Jurkat, Clone E6-1 (cell line): Measurements from ENCODE around the gene AP2B1.
A peak's percentile ranks its signal among the peaks of the same experiment; 100 is the strongest.

Experiments used
- DNase-seq: peaks from one replicate; pipeline ENCODE4 v3.0.0-alpha.2; 2011; ENCODE audit warnings: low read depth, low spot score
- H3K4me3 ChIP-seq: 2 replicates; pipeline ENCODE4 v1.5.1; 2011; ENCODE audit warnings: mild to moderate bottlenecking, low read length, control low read depth, moderate library complexity

Gene AP2B1

DNA sequence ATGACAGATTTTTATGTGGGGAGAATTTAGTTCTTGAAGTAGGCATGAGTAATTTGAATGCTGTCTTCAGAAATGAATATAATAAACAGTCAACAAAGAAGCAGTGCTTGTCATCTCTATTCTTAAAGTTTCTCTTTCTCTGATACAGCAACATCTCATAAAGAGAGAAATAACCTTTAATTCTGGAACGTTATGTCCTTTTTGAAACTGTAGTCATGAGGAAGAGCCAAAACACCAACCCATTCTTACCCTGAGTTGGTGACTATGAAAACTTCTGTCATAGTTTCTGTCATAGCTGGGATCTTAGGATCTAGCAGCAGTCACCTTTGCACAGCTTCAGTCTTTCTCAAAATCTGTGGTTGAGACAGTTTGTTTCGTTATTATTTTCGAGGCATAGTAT is 129.1 kb downstream of the AP2B1 start:
- DNase-seq = no peak
- H3K4me3 ChIP-seq = no peak overlapping the region

DNA sequence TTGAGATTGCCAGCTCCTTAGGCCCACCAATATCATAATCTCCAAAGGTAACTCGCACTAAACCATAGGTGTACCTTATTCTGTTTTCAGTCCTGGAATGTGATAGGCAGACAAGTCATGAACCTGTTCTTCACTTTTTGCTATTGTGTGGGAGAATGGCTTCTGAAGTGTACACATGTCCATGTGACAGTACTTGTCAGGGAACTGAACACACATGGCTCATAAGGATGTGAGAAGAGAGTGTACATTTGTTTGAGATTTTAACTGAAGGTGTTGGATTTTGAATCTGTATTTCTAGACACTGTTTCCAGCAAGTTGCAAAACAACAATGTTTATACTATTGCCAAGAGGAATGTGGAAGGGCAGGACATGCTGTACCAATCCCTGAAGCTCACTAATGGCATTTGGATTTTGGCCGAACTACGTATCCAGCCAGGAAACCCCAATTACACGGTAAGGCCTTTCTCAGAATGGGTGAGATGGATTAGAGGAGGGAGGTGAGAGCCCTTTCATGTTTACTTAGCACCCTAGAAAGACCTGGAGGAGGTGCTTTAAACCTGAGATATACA is 129.9 kb downstream of the AP2B1 start:
- DNase-seq = no peak
- H3K4me3 ChIP-seq = no peak overlapping the region

DNA sequence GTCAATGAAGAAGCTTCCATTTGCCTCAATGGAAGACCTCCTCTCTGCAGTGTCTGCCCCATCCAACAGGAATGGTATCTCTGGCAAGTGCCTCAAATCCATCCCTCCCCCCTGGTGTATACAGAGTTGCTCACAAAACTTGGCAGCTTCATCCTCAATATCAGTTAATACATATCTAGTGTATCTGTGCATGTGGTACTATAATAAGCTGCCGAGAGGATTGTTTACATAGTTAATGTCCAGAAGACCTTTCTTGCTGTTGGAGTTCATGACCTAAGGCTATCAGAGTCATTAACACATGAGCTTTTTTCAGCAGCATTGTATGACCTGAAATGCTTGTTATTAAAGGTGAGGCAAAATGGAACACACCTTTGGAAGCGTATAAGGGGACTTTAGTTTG is 130.4 kb downstream of the AP2B1 start:
- H3K4me3 ChIP-seq = no peak overlapping the region
- no peak for DNase-seq

DNA sequence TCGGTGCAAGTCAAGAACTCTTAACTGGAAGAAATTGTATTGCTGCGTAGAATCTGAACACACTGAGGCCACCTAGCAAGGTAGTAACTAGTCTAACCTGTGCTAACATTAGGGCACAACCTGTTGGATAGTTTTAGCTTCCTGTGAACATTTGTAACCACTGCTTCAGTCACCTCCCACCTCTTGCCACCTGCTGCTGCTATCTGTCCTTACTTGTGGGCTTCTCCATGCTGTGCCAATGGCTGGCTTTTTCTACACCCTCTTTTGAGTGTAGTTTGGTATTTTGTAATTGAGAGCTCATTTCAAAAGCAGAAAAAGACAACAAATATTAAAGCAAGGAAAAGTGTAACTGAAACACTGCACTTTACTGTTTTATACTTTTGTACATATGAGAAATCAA is 136.6 kb downstream of the AP2B1 start:
- no peak overlapping the region for H3K4me3 ChIP-seq
- no peak for DNase-seq

DNA sequence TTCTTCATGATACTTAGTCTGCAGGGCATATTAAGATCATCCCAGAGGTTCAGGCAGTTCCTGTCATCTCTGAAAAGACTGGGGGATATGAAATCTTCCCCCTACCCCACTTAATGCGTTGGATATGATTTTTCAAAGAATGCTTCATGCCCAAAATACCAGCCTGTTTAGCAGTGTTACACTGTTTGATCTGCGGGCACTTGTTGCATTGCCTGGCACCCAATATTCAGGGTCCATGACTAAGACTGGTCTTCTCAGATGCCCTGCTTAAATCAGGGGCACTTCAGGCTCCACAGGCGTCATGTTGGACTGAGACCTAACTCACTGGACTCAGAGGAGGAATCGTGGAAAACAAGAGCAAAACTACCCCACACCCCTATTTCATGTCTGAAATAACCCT is 137.9 kb downstream of the AP2B1 start:
- no peak for DNase-seq
- H3K4me3 ChIP-seq = no peak overlapping the region

DNA sequence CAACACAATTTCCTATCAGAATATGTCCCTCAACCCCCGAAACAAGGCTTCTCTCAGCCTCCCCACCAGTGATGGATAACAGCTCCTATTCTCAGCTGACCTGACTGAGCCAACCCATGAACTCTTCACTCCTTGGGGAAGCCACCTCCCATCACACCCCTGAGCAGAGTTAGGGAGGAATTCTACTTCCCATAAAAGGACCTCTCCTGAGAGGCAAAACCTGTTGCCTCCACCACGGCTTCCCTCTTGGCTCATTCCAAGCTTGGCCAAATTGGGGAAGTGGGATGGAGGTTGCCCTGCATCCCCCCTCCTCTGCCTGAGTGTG is 138.6 kb downstream of the AP2B1 start:
- H3K4me3 ChIP-seq = no peak overlapping the region
- no peak for DNase-seq

DNA sequence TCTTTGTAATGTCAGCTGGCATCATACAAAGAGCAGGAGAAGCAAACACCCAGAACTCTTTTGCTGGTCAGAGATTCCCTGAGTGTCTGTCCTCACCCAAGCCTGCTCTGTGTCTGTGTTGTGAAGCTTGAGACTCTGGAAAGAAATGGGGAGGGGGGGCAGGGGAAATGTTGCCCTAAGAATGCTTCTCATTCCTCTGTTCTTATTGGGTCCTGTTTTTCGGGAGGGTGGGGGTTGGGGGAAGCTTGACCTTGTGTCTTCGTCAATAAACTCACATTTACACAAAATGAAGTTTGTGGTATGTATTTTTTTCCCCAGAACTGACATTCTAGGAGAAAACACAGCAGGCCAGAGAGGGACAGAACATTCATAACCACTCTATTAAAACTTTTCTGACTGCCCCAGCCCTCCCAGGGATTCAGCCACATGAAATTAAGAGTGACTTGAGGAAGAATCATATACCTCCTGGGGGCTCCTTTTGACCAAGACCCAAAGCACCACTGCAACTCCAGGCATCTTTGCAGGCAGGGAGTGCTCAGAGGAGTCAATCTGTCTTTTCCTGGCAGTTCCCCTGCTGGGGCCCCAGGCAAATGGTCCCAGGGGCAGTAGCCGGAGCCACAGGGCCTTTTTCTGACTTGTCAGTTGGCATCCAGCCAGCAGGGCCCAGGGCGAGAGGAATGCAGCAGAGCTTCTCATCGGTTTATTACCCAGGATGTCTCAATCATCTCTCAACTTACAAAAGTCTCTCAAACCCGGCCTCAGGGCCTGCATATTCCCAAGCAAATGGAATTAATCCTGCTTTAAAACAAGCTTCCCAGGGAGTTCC is 139.2 kb downstream of the AP2B1 start:
- no peak overlapping the region for H3K4me3 ChIP-seq
- DNase-seq = no peak

DNA sequence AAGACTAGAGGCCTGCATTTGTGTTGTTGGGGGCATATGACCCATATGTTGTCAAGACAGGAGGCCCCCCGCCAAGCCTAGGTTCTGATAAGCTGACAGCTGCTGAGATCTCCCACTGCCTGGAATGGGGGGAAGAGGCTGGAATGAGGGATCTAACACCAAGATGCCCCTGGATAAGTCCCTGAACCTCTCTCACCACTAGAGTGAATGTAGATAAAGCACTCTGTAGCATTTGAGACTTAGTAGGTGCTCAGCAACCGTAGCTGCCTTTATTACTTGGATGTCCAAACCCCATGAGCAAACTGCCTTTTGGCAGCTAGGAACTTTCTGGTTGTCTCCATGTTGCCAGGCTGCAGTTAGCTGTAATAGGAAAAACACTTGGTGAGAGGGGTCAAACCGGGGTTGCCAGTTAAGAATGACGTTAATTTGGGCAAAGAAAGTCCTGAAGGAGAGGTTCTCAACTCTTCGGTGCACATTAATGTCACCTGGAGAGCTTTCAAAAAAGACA is 139.9 kb downstream of the AP2B1 start:
- no peak overlapping the region for H3K4me3 ChIP-seq
- no peak for DNase-seq

DNA sequence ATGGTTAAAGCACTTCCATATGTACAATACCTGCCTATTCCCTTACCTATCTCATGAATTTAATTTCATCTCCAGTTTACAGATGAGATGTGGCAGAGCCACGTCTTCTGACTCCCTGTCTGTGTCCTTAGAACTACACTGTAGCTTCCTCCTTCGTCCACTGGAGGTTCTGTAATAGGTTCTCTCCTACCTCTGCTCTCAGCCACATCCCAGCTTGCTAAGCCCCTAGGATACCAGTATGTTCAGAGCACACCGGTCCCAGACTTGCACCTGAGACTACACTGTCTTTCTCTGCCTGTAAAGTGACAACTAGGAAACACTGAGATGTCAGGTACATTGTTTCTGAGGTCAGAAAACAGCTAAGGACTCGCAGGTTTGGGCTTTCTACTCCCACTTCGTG is 140.5 kb downstream of the AP2B1 start:
- DNase-seq = no peak
- no peak overlapping the region for H3K4me3 ChIP-seq

DNA sequence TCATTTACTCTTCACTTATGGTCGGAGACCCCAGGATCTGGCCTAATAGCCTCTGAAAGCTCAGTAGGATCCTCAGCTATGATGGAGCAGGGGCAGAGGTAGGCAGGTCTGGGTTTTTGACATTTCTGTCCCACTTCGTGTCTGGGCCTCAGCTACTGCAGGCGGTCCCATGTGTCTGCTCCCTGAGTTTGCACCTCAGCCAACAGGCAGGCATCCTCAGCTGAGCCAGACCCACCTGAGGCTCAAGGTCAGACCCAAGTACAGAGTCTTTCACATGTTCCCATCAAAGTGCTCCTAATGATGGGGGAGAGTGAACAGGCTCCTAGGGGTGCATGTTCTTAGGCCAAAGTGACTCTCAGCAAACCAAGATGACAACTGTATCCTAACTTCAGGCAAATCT is 141.4 kb downstream of the AP2B1 start:
- DNase-seq = no peak

DNA sequence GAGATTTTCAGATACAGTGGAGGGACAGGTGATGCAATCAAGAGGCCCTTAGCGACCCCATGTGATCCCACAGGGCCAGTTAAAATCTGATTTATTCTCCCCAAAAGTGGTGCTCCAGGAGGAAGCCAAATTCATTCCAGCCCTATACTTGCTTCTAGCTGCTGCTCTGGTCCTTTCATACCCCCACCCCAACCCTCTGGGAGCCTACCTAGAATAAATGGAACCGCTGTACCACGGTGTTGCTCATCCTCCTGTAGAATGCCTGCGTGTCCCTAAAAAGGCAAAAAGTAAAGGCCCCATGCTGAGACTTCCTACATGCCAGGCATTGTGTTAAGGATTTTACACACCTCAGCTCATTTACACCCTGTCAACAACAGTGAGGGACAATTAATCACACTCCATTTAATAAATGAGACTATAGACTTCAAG is 142.3 kb downstream of the AP2B1 start:
- H3K4me3 ChIP-seq = no peak overlapping the region
- no peak for DNase-seq

More for the DNA sequence above, 141.4 kb downstream of the AP2B1 start:
- no peak overlapping the region for H3K4me3 ChIP-seq

DNA sequence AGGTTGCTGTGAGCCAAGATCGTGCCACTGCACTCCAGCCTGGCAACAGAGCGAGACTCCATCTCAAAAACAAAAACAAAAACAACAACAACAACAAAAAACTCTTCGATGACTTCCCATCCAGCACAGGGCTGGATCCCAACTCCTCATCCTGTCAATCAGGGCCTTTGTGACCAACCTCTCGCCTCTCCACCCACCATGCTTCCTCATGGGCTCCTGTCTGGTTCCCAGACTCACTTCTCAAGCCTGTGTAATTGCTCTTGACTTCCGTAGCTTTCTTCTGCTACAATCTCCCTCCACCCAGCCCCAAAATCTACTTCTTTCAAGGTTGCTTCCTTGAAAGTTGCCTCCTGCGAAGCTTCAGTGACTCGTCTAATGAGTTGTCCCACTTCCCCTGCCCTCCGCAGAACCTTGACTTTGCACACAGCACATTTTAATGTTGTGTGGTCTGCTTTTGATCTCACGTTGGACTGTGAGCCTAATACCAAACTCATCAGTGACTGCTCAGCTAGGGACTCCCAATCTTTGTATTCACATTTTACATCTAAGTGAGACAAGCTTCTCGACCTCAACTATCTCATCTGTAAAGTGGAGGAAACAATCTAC is 143.4 kb downstream of the AP2B1 start:
- H3K4me3 ChIP-seq = no peak overlapping the region
- DNase-seq = peak; percentile 79

DNA sequence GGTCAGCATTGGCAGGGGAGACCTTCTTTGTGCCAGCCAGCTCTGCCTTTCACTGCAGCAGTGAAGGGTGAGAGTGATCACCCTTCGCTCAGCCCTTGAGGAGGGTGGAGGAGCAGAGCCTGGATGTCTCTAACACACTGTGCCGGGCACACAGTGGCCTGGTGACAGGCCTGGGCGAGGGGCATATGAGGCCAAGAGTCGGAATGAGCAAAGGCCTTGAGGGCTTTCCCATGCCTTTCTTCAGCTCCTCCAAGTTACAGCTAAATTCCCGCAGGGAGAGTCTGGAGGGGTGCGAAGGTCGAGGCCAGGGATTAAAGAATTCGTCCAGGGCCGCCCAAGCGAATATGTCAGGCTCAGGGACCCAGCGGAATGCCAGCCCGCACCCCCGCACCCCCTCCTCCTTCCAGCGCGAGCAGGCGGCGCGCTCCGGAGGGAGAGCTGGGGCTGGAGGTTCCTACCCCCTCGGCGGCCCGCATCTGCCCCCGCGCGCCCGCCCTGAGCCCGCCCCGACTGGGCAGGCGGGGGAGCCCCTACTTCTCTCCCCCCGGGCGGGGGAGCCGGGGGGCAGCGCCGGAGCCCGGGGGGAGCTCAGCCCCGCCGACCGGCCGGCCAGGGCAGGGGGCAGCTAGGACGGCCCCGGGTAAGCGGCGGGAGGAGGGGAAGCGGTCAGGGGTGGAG is 144.3 kb downstream of the AP2B1 start, which contains the start of gene RASL10B:
Gene RASL10B (plus strand): TSS at position 401 of the 678 bp plus-strand sequence. CDS start 3,546 bp downstream, outside the sequence.
- H3K4me3 ChIP-seq = peak within 1 kb of the TSS; percentile 52
- no peak for DNase-seq

DNA sequence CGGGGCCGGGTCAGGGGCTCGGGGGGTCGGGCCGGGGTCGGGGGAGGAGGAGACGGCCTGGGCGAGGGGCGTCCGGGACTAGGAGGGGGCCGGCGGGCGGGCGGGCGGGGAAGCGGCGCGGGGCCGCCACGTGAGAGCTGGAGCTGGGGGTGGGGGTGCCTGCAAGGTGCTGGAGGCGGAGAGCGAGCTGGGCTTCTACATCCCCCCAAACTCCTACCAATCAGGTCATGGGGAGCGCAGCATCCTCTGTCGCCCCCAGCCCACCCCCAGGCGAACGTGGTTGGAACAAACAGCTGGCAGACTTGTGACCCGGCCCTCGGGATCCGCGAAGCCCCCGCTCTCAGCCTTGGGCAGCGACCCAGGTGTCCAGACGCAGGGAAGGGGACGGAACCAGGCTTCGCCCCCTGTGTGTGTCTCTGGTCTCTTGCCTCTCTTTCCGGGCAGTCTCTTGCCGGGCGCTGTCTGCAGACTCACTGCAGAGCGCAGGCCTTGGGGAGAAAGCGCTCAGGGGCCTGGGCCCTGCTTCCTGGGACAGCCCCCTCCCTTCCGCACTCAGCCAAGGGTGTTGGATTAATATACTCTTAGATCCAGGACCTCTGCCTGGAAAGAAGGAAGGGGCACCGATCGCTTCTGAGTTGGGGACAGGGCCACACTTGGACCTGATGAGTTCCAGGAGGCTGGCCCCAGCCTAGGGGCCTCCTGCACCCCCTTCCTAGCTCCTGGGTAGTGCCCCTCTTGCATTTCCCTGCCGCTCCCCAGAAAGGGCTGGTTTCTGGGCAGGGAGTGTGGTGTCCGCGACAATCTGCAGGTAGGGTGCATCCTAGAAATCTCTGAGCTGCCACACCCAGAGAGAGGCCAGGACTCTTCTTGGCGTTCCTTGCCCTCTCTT is 145.0 kb downstream of the AP2B1 start:
- DNase-seq = no peak
- H3K4me3 ChIP-seq = peak overlapping the region; percentile 52

DNA sequence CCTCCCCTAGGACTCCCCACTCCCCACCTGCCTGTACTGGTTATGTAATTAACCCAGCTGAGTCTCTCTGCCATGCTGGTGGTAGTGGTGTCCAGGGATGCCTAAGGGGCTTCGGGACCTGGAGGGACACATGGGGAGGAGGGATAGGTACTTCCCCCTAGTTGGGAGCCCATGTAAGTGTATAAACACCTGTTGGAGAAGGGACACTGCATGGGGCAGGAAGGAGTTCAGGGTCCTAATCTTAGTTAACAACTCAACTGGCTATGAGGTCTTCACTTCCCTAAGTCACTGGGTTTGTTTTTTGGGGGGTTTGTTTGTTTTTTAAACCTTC is 145.6 kb downstream of the AP2B1 start:
- no peak overlapping the region for H3K4me3 ChIP-seq
- no peak for DNase-seq

DNA sequence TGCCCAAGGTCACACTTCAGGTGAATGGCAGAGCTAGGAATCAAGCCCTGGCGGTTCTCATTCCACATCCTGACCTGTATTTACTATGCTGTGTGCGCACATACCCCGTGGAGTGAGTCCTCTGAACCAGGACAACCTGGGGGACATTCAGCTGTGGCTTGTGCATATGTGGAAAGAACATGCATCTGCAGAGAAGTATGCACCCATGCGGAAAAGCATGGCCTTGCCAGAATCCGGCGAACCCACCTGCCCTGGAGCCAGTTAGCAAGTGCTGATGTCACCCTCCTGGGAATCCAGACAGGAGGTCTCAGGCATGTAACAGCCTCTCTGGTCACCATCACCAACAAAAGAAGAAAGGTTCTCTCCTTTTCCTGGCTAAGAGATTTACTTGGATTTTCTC is 146.2 kb downstream of the AP2B1 start:
- H3K4me3 ChIP-seq = no peak overlapping the region
- no peak for DNase-seq

DNA sequence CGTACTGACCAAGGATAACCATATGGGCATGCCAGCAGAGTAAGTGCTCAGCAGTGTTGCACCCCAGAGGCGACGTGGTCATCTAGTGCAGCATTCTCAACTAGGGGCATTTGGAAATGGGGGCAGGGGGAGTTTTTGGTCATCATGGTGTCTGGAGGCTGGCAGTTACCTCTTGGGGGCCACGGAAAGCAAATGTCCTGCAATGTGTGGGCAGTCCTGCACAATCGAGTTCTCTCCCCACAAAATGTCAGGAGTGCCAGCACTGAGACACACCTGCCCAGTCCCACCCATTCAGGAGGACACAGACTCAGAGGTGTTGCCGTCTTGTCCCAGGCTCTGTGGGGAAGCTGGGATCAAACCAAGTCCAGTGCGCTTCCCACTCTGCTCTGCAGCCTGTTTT is 147.3 kb downstream of the AP2B1 start:
- H3K4me3 ChIP-seq = no peak overlapping the region
- DNase-seq = no peak

DNA sequence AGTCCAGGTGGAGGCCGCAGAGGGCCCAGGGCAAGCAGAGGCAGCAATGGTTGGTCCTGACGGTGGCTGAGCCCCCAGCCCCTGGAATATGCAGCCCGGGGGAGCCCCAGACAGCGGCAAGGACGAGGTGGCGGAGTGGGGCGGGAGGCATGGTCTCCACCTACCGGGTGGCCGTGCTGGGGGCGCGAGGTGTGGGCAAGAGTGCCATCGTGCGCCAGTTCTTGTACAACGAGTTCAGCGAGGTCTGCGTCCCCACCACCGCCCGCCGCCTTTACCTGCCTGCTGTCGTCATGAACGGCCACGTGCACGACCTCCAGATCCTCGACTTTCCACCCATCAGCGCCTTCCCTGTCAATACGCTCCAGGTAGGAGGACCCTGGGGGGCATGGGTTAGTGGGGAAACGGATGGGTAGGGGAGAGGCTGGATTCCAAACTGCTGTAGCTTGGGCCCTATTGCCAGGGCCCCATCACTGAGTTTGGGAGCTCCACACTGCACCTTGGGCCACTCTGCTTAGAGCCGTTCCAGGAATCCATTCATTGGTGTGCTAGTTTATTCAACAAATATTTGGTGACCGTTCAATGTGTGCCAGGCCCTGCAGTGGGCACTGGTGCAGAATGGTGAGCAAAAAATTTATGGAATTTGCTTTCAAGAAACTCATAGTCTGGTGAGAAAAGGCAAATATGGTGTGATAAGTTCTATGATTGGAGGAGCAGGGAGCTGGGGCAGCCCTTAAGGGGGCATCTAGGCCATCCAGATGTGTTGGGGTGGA is 148.1 kb downstream of the AP2B1 start:
- no peak overlapping the region for H3K4me3 ChIP-seq
- DNase-seq = no peak
